ENCODE data around the gene ROBO2. TPM values are rescaled to one million over a fixed set of nuclear protein-coding genes. Genes with fewer than 3 reads are reported as not detected.

The ROBO2 gene
- total and polyA plus RNA-seq, 8 donors = 0.65 to 4.3 (median 1.6) TPM

GRCh38 chr3:77028005-77028404, 11.9 kb upstream of the ROBO2 start:
- 32 to 36% methylated on average over 2 of the region's 2 CpGs for WGBS, 2 donors
- H3K9me3 ChIP-seq = no peaks in the 10 kb centered on the region
- TF ChIP-seq CTCF (IDR thresholded peaks at IDR 0.05) = no peak
- ATAC-seq (no peak), DNase-seq (no peak), FAIRE-seq (no peak)
- no peaks in the 10 kb centered on the region for H3K36me3 ChIP-seq
- H3K27me3 ChIP-seq = no peaks in the 10 kb centered on the region
- H3K4me1 ChIP-seq = no peaks in the 10 kb centered on the region
- H3K27ac ChIP-seq = no peak overlapping the region
- H3K4me3 ChIP-seq = no peak overlapping the region
- intact Hi-C loops (cut with DNase I) = no loop called here

- H3K9me3 ChIP-seq = no peaks in the 10 kb centered on the region
- intact Hi-C loops (cut with DNase I) = loop anchor here in 1 of 3 donors (5.0 kb wide), 1 partner anchor 219 kb away; no protein-coding TSS in a partner anchor
- peaks cover 0 to 27% (median 0%) of the 10 kb centered on the region in 4 donors for H3K27me3 ChIP-seq
- WGBS, 2 donors = 1% methylated on average over 21 of the region's 21 CpGs
- ATAC-seq (peak; percentile 91 to 97 (median 94)), FAIRE-seq (no peak), DNase-seq (peak; percentile 44 to 72 (median 61))
- peak overlapping the region in 1 of 4 donors; percentile 47 for H3K4me3 ChIP-seq
- no peaks in the 10 kb centered on the region for H3K36me3 ChIP-seq
- H3K4me1 ChIP-seq = peaks cover 0 to 5% (median 4%) of the 10 kb centered on the region in 3 donors
- TF ChIP-seq CTCF (IDR thresholded peaks at IDR 0.05) = peak in 3 of 4 donors; percentile 41 to 57 (median 50)
- no peak overlapping the region for H3K27ac ChIP-seq
Observed at GRCh38 chr3:77038468-77038929, 1.4 kb upstream of the ROBO2 start.

- 3 to 4% methylated on average over 31 to 33 of the region's 33 CpGs for WGBS, 2 donors
- no peak for TF ChIP-seq CTCF (IDR thresholded peaks at IDR 0.05)
- Histone ChIP-seq H3K9me3 (no peaks in the 10 kb centered on the region), H3K36me3 (no peaks in the 10 kb centered on the region), H3K4me1 (peaks cover 0 to 5% (median 4%) of the 10 kb centered on the region in 3 donors), H3K4me3 (peak overlapping the region; percentile 4 to 47 (median 18)), H3K27ac (no peak overlapping the region), H3K27me3 (peaks cover 0 to 30% (median 0%) of the 10 kb centered on the region in 4 donors)
- peak in 3 of 6 donors; percentile 8 to 49 (median 47) for DNase-seq
- ATAC-seq = peak; percentile 40 to 66 (median 56)
- intact Hi-C loops (cut with DNase I) = loop anchor here in 1 of 3 donors (5.0 kb wide), 1 partner anchor 218 kb away; no protein-coding TSS in a partner anchor
- no peak for FAIRE-seq
Observed at GRCh38 chr3:77038930-77039605, 831 bp upstream of the ROBO2 start.

GRCh38 chr3:77040216-77040615, 317 bp downstream of the ROBO2 start:
- FAIRE-seq (no peak), DNase-seq (peak in 1 of 6 donors; percentile 22), ATAC-seq (no peak)
- Histone ChIP-seq H3K27me3 (peaks cover 0 to 31% (median 0%) of the 10 kb centered on the region in 4 donors), H3K36me3 (no peaks in the 10 kb centered on the region), H3K9me3 (no peaks in the 10 kb centered on the region), H3K4me1 (peaks cover 0 to 5% (median 4%) of the 10 kb centered on the region in 3 donors), H3K4me3 (peak overlapping the region in 2 of 4 donors; percentile 4 to 47), H3K27ac (no peak overlapping the region)
- intact Hi-C loops (cut with DNase I) = loop anchor here in 2 of 3 donors (10.0 kb wide), 1 partner anchor 215 kb away; no protein-coding TSS in a partner anchor
- WGBS, 2 donors = 26 to 37% methylated on average over 11 of the region's 11 CpGs
- no peak for TF ChIP-seq CTCF (IDR thresholded peaks at IDR 0.05)

Measured in pancreas (tissue), 10 donors.